Measurements from ENCODE around the gene SPINT1.

GRCh38 chr15:40850576-40851112 is 6.8 kb downstream of the SPINT1 start:
- TF ChIP-seq SP1 (IDR thresholded peaks at IDR 0.05) = no peak
- TF ChIP-seq FOXM1 (IDR thresholded peaks at IDR 0.05; ENCODE audit: borderline replicate concordance) = no peak
- TF ChIP-seq TARDBP (IDR thresholded peaks at IDR 0.05) = no peak

Measured in HEK293T (cell line).